Glomerular visceral epithelial cell (primary cell): ENCODE data around the gene CEP57L1.
A peak's percentile ranks its signal among the peaks of the same experiment; 100 is the strongest.
"Not testable (repeated sequence)": the region's sequence is repeated elsewhere in the genome, so short reads cannot be mapped to it uniquely, and the experiment has no call there.

Experiments
- DNase-seq: peaks from one replicate; pipeline ENCODE4 v3.0.0-alpha.2; 2016; ENCODE audit errors: extremely low spot score

The CEP57L1 gene

GRCh38 chr6:109105681-109106080 is 10.4 kb downstream of the CEP57L1 start:
- no peak for DNase-seq

- not testable (repeated sequence) for DNase-seq
These were observed 14.4 kb downstream of the CEP57L1 start for GRCh38 chr6:109109663-109110062.

GRCh38 chr6:109112663-109113062 is 17.4 kb downstream of the CEP57L1 start:
- DNase-seq, result not testable (repeated sequence)

GRCh38 chr6:109117346-109118035 is 22.2 kb downstream of the CEP57L1 start:
- no peak for DNase-seq

- no peak for DNase-seq
These were observed 23.0 kb downstream of the CEP57L1 start for GRCh38 chr6:109118337-109118736.

GRCh38 chr6:109118871-109119354 is 23.6 kb downstream of the CEP57L1 start:
- DNase-seq, result no peak

- no peak for DNase-seq
These were observed 26.1 kb downstream of the CEP57L1 start for GRCh38 chr6:109121411-109121810.

GRCh38 chr6:109124219-109124618 is 28.9 kb downstream of the CEP57L1 start:
- DNase-seq, result no peak

GRCh38 chr6:109125504-109125903 is 30.2 kb downstream of the CEP57L1 start:
- DNase-seq, result no peak

GRCh38 chr6:109130065-109130464 is 34.8 kb downstream of the CEP57L1 start:
- no peak for DNase-seq

GRCh38 chr6:109135600-109135999 is 40.3 kb downstream of the CEP57L1 start:
- not testable (repeated sequence) for DNase-seq

GRCh38 chr6:109136039-109136438 is 40.7 kb downstream of the CEP57L1 start:
- DNase-seq, result not testable (repeated sequence)

- not testable (repeated sequence) for DNase-seq
These were observed 41.2 kb downstream of the CEP57L1 start for GRCh38 chr6:109136530-109136929.

- peak; percentile 17 for DNase-seq
These were observed 43.8 kb downstream of the CEP57L1 start for GRCh38 chr6:109139109-109139508.

GRCh38 chr6:109142067-109142466 is 46.8 kb downstream of the CEP57L1 start:
- DNase-seq, result not testable (repeated sequence)

GRCh38 chr6:109143191-109143590 is 47.9 kb downstream of the CEP57L1 start:
- no peak for DNase-seq

- not testable (repeated sequence) for DNase-seq
These were observed 52.9 kb downstream of the CEP57L1 start for GRCh38 chr6:109148251-109148650.

GRCh38 chr6:109148716-109149115 is 53.4 kb downstream of the CEP57L1 start:
- DNase-seq, result not testable (repeated sequence)

- no peak for DNase-seq
These were observed 58.4 kb downstream of the CEP57L1 start for GRCh38 chr6:109153752-109154151.

GRCh38 chr6:109164331-109164730 is 69.0 kb downstream of the CEP57L1 start:
- no peak for DNase-seq

- DNase-seq, result peak; percentile 32
These were observed 70.2 kb downstream of the CEP57L1 start for GRCh38 chr6:109165392-109165974.

- DNase-seq, result no peak
These were observed 71.4 kb downstream of the CEP57L1 start for GRCh38 chr6:109166673-109167072.

GRCh38 chr6:109167562-109167961 is 72.3 kb downstream of the CEP57L1 start:
- no peak for DNase-seq
